ENCODE measurements around the gene FOLR2.

DNA sequence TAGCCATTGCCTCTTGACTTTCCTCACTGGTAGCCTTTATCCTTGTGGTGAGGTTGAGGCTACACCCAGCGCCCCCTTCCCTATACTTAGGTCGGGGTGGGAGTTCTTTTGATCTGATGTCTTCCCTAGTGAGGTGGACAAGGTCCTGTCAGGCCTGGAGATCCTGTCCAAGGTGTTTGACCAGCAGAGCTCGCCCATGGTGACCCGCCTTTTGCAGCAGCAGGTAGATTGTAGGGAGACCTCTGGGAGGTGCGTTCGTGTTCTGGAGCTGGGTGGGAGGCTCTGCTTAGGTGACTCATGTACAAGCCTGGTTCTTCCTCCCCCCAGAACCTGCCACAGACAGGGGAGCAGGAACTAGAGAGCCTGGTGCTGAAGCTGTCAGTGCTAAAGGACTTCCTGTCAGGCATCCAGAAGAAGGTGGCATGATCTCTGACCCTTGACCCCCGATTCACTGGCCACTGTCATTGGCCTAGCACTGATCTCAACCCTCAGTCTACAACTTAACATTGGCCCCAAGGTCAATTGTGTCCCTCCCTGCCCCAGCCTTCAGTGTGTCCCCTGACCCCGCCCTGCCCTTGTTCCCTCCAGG is 12.8 kb downstream of the FOLR2 start:
- TF ChIP-seq, protein P1, sequence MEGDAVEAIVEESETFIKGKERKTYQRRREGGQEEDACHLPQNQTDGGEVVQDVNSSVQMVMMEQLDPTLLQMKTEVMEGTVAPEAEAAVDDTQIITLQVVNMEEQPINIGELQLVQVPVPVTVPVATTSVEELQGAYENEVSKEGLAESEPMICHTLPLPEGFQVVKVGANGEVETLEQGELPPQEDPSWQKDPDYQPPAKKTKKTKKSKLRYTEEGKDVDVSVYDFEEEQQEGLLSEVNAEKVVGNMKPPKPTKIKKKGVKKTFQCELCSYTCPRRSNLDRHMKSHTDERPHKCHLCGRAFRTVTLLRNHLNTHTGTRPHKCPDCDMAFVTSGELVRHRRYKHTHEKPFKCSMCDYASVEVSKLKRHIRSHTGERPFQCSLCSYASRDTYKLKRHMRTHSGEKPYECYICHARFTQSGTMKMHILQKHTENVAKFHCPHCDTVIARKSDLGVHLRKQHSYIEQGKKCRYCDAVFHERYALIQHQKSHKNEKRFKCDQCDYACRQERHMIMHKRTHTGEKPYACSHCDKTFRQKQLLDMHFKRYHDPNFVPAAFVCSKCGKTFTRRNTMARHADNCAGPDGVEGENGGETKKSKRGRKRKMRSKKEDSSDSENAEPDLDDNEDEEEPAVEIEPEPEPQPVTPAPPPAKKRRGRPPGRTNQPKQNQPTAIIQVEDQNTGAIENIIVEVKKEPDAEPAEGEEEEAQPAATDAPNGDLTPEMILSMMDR (IDR thresholded peaks at IDR 0.05; ENCODE audit: low read length) = no peak
- no peak for TF ChIP-seq EZH2phosphoT487 (IDR thresholded peaks at IDR 0.05; ENCODE audit: low read length)

All from MM.1S (cell line).